ENCODE results near the gene DCTN3.

DCTN3 gene

GRCh38 chr9:34588671-34589635 is 31.3 kb downstream of the DCTN3 start:
- no peak for FAIRE-seq

- no peak for FAIRE-seq
Observed at GRCh38 chr9:34587271-34587670, 33.0 kb downstream of the DCTN3 start.

GRCh38 chr9:34585946-34586669 is 34.2 kb downstream of the DCTN3 start:
- no peak for FAIRE-seq

- FAIRE-seq: no peak
Observed at GRCh38 chr9:34584970-34585369, 35.3 kb downstream of the DCTN3 start.

GRCh38 chr9:34582787-34583186 is 37.5 kb downstream of the DCTN3 start:
- FAIRE-seq: no peak

GRCh38 chr9:34581318-34581717 is 39.0 kb downstream of the DCTN3 start:
- FAIRE-seq: no peak

GRCh38 chr9:34580358-34580757 is 39.9 kb downstream of the DCTN3 start:
- FAIRE-seq: no peak

- FAIRE-seq: no peak
Observed at GRCh38 chr9:34579808-34580163, 40.5 kb downstream of the DCTN3 start.

- no peak for FAIRE-seq
Observed at GRCh38 chr9:34579104-34579807, 41.0 kb downstream of the DCTN3 start.

GRCh38 chr9:34578241-34579103 is 41.8 kb downstream of the DCTN3 start:
- no peak for FAIRE-seq

- FAIRE-seq: no peak
Observed at GRCh38 chr9:34577400-34578240, 42.7 kb downstream of the DCTN3 start.

GRCh38 chr9:34576597-34577399 is 43.5 kb downstream of the DCTN3 start:
- FAIRE-seq: no peak

GRCh38 chr9:34575862-34576596 is 44.3 kb downstream of the DCTN3 start:
- FAIRE-seq: no peak

GRCh38 chr9:34575241-34575640 is 45.1 kb downstream of the DCTN3 start:
- no peak for FAIRE-seq

GRCh38 chr9:34574571-34574970 is 45.7 kb downstream of the DCTN3 start:
- no peak for FAIRE-seq

- no peak for FAIRE-seq
Observed at GRCh38 chr9:34573599-34574325, 46.5 kb downstream of the DCTN3 start.

GRCh38 chr9:34572628-34573027 is 47.7 kb downstream of the DCTN3 start:
- FAIRE-seq: no peak

- FAIRE-seq: no peak
Observed at GRCh38 chr9:34572092-34572491, 48.2 kb downstream of the DCTN3 start.

- FAIRE-seq: no peak
Observed at GRCh38 chr9:34571481-34571810, 48.8 kb downstream of the DCTN3 start.

All from G401.6 (cell line).